Muscle of arm (tissue), 12 donors: ENCODE results near the gene C16orf90. TPM values are rescaled to one million over a fixed set of nuclear protein-coding genes. Genes with fewer than 3 reads are reported as not detected.
"Not testable (repeated sequence)": the region's sequence is repeated elsewhere in the genome, so short reads cannot be mapped to it uniquely, and the experiment has no call there.

Experiments used
- DNase-seq: peaks from one replicate; pipeline ENCODE4 v3.0.0-alpha.2; 2013
- polyA plus RNA-seq, 12 donors: library from polyadenylated mRNA; unstranded; fragments of 120-200 nt; gene quantifications; one replicate each; pipeline ENCODE4 v1.2.1, GENCODE V29; 2013; ENCODE audit not compliant: insufficient read length in 12 of 12

Gene C16orf90
- polyA plus RNA-seq, 12 donors, result not detected

GRCh38 chr16:3513892-3514583, 18.7 kb upstream of the C16orf90 start:
- no peak for DNase-seq

- no peak for DNase-seq
Measured at GRCh38 chr16:3511286-3512180, 16.2 kb upstream of the C16orf90 start.

GRCh38 chr16:3510416-3510815, 15.1 kb upstream of the C16orf90 start:
- no peak for DNase-seq

- no peak for DNase-seq
Measured at GRCh38 chr16:3509470-3509928, 14.2 kb upstream of the C16orf90 start.

DNA sequence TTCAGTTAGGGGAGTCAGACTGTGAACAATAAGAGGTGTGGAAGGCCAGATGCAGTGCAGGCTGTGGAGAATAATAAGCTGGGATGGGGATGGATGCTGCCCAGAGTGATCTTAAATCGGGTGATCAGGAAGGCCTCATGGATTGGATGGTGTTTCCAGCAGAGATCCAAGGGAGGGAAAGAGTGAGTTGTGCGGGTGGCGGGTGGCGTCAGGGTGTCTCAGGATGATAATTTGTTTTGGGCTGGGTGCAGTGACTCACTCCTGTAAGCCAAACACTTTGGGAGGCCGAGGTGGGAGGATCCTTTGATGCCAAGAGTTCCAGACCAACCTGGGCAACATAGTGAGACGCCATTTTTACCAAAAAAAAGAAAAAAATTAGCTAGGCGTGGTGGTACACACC, 13.4 kb upstream of the C16orf90 start:
- no peak for DNase-seq

DNA sequence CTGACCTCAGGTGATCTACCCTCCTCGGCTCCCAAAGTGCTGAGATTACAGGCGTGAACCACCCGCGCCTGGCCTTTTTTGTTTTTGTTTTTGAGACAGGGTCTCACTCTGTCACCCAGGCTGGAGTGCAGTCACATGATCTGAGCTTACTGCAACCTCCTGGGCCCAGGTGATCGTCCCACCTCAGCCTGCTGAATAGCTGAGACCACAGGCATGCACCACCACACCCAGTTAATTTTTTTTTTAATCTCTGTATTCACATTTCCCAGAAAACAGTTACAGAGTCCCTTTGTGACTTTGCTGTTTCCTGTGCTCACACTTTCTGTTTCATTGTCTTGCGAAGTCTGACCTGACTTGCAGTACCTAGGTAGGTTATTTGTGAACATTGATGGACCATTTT, 8.2 kb upstream of the C16orf90 start:
- DNase-seq, result no peak

DNA sequence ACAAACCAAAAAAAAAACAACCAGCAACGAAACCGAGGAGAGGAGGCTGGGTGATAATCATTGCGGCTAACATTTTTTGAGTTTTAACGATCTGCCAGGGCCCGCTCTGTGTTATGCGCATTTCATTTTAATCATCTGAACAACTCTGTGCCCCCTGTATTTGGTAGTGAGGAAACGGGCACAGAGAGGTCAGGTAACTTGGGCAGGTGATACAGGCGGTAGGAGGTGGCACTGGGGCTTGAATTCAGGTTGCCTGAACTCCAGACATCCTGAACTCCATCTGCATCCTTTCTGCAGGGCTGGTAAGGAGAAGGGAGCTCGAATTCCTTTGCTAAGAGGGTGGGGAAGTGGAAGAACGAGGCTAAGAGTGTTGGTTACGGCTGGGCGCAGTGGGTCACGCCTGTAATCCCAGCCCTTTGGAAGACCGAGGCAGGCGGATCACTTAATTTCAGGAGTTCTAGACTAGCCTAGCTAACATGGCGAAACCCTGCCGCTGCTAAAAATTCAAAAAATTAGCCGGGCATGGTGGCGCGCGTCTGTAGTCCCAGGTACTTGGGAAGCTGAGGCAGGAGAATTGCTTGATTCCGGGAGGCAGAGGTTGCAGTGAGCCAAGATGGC, 6.6 kb upstream of the C16orf90 start:
- DNase-seq, result no peak

GRCh38 chr16:3501412-3501761, 6.1 kb upstream of the C16orf90 start:
- not testable (repeated sequence) for DNase-seq

GRCh38 chr16:3498988-3499387, 3.7 kb upstream of the C16orf90 start:
- DNase-seq, result no peak

DNA sequence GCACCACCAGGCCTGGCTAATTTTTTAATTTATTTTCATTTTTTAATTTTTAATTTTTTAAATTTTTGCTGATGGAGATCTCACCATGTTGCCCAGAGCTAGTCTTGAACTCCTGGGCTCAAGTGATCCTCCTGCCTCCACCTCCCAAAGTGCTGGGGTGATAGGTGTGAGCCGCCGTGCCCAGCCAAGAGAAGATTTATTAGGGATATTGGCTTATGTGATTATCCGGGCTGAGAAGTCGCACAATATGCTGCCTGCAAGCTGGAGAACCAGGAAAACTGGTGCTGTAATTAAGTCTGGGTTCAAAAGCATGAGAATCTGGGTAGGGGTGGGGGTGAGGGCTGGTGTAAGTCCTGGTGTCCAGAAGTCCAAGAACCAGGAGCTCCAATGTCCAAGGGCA, 2.5 kb upstream of the C16orf90 start:
- DNase-seq, result no peak

DNA sequence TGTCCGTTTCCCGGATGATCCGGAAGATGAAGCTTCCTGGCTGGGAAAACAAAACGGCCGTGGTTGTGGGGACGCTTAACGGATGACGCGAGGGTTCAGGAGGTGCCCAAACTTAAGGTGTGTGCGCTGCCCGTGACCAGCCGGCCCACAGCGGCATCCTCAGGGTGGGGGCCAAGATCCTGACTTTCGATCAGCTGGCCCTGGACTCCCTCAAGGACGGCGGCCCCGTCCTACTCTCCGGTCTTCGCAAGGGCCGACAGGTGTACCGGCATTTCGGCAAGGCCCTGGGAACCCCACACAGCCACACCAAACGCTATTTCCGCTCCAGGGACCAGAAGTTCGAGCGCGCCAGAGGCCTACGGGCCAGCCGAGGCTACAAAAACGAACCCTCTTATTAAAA, 1.1 kb upstream of the C16orf90 start:
- DNase-seq, result no peak

- DNase-seq, result no peak
Measured at GRCh38 chr16:3494386-3494973, 809 bp downstream of the C16orf90 start.

- DNase-seq, result no peak
Measured at GRCh38 chr16:3492356-3492755, 2.9 kb downstream of the C16orf90 start.

DNA sequence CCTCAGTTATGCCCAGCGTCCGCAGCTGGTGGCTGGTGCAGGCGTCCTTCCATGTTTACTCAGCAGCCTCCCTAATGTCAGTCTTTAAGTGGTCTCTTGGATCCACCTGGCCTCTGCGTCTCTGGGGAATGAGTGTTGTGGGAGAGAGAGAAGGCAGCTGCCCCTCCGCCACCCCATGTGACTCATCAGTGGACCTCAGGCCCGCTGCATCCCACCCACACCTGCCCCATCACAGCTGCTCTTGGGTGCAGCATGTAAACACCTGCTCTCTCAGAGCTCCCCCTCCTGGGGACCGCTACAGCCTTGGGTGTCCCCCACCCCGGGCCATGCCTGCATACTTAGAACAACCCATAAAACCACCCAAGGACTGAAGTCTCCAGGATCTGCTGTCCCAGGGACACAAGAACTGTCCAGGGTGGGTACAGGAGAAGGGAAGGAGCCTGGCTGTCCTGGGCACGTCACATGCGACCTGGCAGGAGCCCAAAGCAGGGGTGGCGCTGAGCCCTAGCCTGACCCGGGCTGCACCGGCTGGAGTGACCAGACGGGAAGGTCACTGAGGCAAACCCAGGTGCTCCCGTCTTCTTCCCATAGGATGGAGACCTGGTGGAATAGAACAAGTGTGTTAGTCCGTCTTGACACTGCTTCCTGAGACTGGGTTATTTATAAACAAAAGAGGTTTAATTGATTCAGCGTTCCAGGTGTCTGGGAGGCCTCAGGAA, 4.2 kb downstream of the C16orf90 start:
- DNase-seq, result no peak

GRCh38 chr16:3488801-3489200, 6.5 kb downstream of the C16orf90 start:
- no peak for DNase-seq

- DNase-seq, result no peak
Measured at GRCh38 chr16:3487521-3488410, 7.5 kb downstream of the C16orf90 start.

DNA sequence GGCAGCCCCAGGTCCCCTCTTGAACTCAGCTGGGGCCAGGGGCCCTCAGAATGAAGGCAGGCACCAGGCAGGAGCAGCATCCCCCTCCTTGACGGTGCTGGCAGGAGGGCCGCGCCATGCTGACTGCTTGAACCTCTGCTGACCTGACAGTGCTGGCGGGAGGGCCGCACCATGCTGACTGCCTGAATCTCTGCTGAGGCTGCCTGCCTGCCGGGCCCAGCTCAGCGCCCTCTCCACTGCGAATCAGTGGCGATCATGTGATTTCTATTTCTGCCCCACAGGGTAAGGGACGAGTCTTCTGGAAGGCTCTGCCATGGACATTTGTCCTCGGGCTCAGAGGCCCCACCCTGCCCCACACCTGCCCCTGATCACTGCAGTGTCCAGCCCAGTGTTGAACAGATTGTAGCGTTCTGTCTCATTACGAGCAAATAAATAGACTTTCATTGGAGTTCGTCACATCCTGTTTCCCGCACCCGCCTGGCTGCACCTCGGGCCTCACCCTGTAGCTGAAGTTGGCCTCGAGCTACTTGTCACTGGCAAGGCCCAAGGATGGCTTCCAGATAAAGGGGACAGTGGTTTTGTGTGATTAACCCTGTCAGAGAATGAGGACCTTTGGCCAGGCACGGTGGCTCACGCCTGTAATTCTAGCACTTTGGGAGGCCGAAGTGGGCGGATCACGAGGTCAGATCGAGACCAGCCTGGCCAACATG, 8.6 kb downstream of the C16orf90 start:
- no peak for DNase-seq

DNA sequence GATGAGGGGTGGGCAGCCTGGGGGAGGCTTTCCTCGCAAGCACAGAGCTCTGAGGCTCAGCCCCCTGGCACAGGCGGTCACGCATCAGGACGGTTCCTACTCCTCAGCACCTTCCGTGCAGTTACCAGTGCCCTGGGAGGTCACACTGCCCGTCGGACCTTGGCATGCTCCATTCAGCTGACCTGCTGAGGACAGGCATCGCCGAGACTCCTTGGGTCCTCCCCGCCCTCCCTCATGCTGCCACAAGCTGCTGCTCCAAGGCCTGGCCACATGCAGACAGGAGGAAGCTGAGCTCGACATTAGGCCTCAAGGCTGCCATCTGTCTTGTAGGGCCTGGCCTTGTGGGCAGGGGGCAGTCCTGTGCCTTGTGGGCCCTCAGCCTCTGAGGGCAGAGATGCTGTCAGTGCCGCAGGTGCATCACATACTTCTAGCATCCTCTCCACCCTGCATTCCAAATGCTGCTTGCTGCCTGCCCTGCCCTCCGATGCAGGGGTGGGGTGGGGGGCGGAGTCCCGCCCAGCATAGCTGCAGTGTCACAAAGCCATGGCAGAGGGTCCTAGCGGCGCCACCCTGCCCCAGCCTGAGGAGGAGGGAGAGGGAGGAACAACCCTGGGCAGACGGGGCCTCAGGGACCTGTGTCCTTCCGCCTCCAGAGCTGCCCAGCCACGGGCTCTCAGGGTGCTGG, 9.3 kb downstream of the C16orf90 start:
- no peak for DNase-seq

DNA sequence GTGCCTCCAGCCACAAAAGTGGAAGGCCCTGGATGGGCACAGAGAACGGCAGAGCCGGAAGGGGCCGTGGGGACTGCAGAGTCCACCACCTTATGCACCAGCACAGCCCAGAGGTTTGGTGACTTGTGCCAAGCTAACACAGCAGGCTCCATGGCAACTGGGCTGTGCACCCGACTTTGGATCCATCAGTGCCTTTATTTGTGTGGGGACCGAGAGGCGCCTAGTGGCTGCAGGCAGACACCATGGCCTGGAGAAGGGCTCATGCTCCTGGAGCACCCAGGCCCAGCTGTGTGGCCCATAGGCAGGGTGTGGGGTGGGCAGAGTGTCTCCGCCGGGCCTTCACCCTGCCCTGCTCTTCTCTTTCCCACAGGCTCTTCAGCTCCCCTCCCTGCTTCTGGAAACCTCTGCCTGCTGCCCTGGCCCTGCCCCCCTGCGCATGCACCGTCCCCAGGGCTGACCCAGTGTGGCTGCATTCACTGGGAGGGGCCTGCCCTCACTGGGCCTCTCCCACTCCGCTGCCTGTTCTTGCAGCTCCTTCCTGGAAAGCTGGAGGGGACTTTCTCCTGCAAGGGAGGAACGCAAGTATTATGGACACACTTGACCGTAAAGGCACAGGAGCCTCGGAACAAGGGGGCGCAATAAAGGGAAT, 10.1 kb downstream of the C16orf90 start:
- DNase-seq, result no peak
